Spleen (tissue), 7 donors: Measurements from ENCODE around the gene RENBP.

Experiments
- CTCF ChIP-seq, 11 experiments: fragments of 200-600 bp in 7 of 11; fragments of 450-650 bp in 4 of 11; sonication (generic) in 4 of 11; IDR thresholded peaks in 8 of 11; conservative IDR thresholded peaks in 3 of 11; 1 replicate in 7 of 11; 2 replicates in 4 of 11; pipeline versions ENCODE4 v1.4.0 to v1.8.0; 2016 to 2021; ENCODE audit warnings: antibody characterized with exemption in 11 of 11, inconsistent platforms in 4 of 11, mild to moderate bottlenecking in 1 of 11
- POLR2A ChIP-seq, 3 donors: fragments of 450-650 bp; IDR thresholded peaks; one replicate each; pipeline ENCODE4 v1.5.1; 2017; ENCODE audit warnings: antibody characterized with exemption in 3 of 3, mild to moderate bottlenecking in 1 of 3
- donor health status: DM: no; HTN: no; CAD: no; lungs with moderate emphysema.
- donor health status: DM: no; HTN: no; CAD: no.
- donor health status: DM: no; HTN: no; CAD: no.

DNA sequence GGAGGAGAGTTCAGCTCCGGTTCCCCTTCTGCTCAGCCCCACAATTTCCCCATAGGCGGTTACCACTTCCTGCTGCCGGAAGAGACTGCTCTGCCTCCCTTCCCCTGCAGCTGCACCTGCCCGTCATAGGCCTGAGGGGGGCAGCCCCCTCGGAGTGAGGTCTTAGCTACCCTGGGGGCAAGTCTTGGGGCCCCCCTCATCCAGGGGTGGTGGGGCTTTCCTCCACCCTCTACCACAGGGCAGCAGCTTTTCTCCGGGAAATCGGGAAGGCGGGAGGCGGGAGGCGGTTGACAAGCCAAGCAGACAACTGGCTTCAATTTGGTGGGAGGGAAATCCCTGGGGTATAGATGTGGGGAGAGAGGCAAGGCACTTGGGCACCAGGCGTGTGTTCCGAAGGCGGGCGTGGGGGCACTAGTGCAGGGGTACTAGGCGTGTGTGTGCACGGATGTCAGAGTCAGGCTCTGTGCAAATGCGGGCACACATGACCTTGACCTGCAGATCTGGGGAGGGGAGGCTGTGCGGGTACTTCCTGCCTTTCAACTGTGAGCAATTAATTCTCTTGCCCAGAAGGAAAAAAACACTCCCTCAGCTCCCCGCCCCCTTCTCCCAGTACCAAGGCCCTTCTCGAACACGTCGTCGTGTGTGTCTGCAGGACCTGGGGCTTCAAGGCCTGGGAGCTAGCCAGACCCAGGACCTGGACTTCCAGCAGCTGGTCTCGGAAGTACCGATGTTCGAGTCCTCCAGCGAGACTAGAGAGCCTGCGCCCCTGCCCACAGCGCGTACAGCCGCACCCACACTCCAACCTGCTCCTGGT, 17.4 kb downstream of the RENBP start:
- TF ChIP-seq POLR2A (IDR thresholded peaks at IDR 0.05): peak in 2 of 3 donors; percentile 5 to 12
- TF ChIP-seq CTCF (IDR thresholded peaks at IDR 0.05 in 8 of 11, conservative IDR thresholded peaks at IDR 0.05 in 3 of 11): peak in 2 of 11 experiments; percentile 24 to 40
